GM19372 (cell line): Measurements from ENCODE around the gene TMEM151A.
A peak's percentile ranks its signal among the peaks of the same experiment; 100 is the strongest.
"Not testable (repeated sequence)": the region's sequence is repeated elsewhere in the genome, so short reads cannot be mapped to it uniquely, and the experiment has no call there.

ENCODE experiments used
- ATAC-seq: cut with Tn5 transposase; IDR thresholded peaks from one replicate; pipeline ENCODE4 v1.9.1; 2021; ENCODE audit warnings: mild to moderate bottlenecking, low read depth, moderate library complexity; ENCODE audit not compliant: unreplicated experiment

Gene TMEM151A

GRCh38 chr11:66297610-66298009 is 5.9 kb downstream of the TMEM151A start:
- ATAC-seq, result no peak

GRCh38 chr11:66299186-66299585 is 7.5 kb downstream of the TMEM151A start:
- ATAC-seq, result no peak

GRCh38 chr11:66302656-66303055 is 11.0 kb downstream of the TMEM151A start:
- ATAC-seq, result no peak

GRCh38 chr11:66309475-66309874 is 17.8 kb downstream of the TMEM151A start:
- no peak for ATAC-seq

GRCh38 chr11:66310324-66310723 is 18.6 kb downstream of the TMEM151A start:
- ATAC-seq, result no peak

- not testable (repeated sequence) for ATAC-seq
Observed at GRCh38 chr11:66310803-66311440, 19.2 kb downstream of the TMEM151A start.

- ATAC-seq, result no peak
Observed at GRCh38 chr11:66311470-66311964, 19.8 kb downstream of the TMEM151A start.

GRCh38 chr11:66311965-66312548 is 20.4 kb downstream of the TMEM151A start:
- peak; percentile 70 for ATAC-seq

- ATAC-seq, result peak; percentile 50
Observed at GRCh38 chr11:66312549-66313320, 21.0 kb downstream of the TMEM151A start.

- no peak for ATAC-seq
Observed at GRCh38 chr11:66313321-66314185, 21.9 kb downstream of the TMEM151A start.

GRCh38 chr11:66314186-66314501 is 22.4 kb downstream of the TMEM151A start:
- no peak for ATAC-seq

- ATAC-seq, result no peak
Observed at GRCh38 chr11:66314561-66315497, 23.1 kb downstream of the TMEM151A start.

- no peak for ATAC-seq
Observed at GRCh38 chr11:66315498-66315885, 23.8 kb downstream of the TMEM151A start.

- ATAC-seq, result no peak
Observed at GRCh38 chr11:66315921-66316811, 24.5 kb downstream of the TMEM151A start.

GRCh38 chr11:66316849-66317251 is 25.2 kb downstream of the TMEM151A start, which contains the start of gene CD248:
CD248 (minus strand) TSS chr11:66317044; CDS start chr11:66317027, 17 bp downstream.
- ATAC-seq, result no peak

GRCh38 chr11:66317322-66317722 is 25.6 kb downstream of the TMEM151A start:
- no peak for ATAC-seq

GRCh38 chr11:66317723-66318599 is 26.3 kb downstream of the TMEM151A start:
- ATAC-seq, result no peak

- ATAC-seq, result no peak
Observed at GRCh38 chr11:66318600-66318970, 26.9 kb downstream of the TMEM151A start.
